HUDEP-2 (cell line): ENCODE results near the gene TBX5.

ENCODE experiments used
- DNase-seq, 76 experiments: peaks; one replicate each; lab custom pipeline; 2025; ENCODE audit not compliant: unreplicated experiment in 76 of 76; lab: John Stamatoyannopoulos, UW

The TBX5 gene

DNA sequence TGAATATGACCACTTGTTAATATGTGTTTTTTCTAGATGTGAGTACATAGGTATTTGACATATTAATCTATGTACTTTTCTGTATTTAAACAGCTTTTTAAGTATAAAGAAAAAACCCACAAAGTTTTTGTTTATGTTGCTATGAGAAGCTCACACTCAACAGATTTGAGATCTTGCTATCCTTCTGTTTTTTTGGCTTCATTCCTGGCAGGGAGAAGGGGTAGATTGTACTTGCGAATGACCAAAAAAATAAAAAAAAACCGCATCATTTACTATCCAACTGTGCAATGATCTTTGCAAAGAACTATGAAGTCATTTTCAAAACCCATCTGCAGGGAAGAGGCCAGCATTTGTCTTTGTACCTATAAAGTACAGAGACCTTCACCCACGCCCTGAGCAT is 28.4 kb upstream of the TBX5 start:
- DNase-seq: no peak

DNA sequence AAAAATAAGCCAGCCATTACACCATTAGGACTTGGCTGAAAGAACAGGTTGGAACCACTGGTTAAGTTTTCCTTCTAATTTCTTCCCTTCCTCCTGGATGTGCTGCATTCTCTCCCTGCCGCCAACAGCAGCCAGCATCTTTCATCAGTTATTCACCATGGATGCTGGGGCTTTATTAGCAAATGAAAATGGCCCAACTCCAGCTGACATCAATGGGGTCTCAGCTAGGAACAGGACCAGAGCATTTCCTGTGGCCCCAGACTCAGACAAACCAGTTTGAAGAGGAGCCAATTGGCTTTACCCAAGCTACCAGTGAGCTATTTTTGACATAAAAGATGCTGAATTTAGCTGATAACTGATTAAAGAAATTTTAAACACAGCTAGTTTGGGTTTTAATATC is 26.0 kb upstream of the TBX5 start:
- no peak for DNase-seq

DNA sequence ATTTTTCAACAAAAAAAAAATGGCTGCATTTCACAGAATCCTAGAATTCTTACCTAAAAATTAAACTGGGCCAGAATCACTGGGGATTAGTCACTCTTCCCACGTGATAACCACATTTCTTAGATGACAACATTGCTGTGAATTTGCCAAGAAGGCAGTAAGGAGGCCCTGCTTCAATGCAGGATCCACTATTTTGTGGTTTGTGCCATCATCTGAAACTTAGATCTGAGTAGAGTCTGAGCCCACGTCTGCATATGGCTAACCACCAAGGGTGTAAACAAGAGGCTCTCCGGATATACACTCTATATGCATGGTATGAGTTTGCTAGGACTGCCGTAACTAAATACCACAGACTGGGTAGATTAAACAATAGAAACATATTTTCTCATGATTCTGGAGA is 24.4 kb upstream of the TBX5 start:
- no peak for DNase-seq

DNA sequence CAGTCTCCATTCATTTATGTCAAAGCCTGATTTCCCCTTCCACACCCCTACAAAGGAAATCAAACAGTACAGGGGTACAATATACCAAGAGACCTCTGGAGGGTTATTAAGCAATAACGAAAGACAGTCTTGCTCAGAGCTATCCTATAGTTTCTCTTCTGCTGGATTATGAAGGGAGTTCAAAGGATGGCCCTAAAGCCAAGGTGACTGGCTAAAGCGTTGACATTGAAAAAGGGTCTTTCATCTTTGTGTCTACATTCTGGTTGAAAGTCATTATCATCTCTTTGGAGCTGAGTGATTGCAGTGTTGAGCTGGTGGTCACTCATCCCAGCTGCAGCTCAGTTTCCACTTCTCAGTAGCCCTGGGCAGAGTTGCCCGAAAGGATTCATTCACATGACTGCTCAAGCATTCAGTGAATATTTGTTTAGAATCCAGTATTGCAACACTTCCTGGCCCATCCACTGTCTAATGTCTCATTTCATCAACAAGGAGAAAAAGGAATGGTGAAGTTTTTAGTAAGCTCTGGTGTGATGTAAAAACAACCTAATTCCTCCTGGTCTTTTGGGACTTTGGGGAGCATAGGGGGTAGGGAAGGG is 19.2 kb upstream of the TBX5 start:
- DNase-seq: no peak

DNA sequence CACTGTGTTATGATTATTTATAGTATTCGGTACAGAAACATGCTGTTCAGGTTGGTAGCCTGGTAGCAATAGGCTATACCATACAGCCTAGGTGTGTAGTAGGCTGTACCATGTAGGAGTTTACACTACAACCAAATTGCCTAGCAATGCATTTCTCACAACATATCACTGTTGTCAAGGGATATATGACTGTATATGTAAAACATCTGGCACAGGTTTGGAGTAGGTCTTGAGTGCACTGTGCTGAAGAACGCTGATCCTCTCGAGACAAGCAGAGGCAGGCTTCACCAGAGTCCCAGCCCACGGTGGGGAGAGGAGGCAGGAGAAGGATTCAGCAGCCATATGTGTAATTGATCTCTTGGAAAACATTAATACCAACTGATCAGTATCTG is 15.0 kb upstream of the TBX5 start:
- no peak for DNase-seq

DNA sequence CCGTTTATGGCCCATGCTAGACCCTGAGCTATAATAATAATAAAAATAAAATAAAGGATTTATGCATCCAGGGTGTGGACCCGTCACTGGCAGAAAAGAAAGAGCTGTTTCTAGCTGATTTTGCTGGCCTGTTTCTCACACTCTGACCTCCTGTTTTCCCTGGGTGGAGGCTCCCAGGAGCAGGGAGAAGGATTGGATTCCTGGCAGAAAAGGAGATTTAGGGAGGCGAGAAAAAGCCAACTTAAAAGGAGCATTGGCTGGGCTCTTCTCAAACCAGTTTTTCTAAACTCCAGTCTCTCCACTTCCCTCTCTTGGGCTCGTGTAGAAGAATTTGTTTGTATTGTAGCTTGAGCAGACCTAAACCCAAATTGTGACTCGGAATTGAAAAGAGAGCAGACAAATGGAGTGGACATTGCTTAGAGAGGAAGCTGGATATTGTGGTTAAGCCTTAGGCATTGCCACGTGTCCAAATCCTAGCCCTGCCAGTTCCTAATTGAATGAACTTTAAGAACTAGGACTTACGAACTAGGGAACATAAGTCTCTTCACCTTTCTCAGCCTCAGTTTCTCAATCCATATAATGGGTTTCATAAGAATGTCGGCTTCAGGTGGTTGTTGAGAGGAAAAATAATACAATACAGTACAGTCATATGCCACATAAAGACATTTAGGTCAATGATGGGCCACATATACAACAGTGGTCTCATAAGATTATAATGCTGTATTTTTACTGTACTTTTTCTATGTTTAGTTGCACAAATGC is 14.4 kb upstream of the TBX5 start:
- DNase-seq: no peak

DNA sequence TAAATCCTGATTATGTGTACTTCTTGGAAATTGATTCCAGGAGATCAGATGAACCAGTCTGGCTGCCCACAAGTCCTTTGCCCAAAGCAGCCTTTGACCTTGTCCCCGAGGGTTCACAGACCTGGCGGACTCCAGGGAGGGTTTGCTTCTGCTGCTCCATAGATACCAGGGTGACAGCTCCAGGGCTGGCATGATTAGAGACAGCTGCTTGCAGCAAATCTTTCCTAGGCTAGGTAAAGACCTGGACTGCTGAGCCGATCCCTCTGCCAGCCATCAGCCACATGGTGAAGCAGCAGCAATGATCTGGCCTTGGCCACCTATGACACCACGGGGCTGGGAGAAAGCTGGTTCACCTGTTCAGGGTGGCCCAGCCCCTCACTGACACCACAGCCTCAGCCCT is 10.1 kb upstream of the TBX5 start:
- DNase-seq: no peak

DNA sequence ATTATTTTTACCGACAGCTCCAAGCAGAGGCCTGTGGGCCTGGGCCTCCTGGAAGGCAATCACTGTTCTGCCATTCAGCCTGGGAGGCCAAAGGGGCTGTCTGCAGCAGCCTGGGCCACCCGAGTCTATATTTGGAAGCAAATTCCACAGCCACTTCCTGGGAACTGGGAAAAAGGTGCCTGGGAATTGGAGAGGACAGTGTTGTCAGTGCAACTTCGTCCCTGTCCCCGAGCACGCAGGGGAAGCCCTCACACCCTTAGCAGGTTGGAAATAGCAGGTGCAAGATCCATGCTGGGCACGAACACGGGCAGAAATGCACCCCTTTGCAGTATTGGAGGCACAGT is 9.6 kb upstream of the TBX5 start:
- DNase-seq: no peak

DNA sequence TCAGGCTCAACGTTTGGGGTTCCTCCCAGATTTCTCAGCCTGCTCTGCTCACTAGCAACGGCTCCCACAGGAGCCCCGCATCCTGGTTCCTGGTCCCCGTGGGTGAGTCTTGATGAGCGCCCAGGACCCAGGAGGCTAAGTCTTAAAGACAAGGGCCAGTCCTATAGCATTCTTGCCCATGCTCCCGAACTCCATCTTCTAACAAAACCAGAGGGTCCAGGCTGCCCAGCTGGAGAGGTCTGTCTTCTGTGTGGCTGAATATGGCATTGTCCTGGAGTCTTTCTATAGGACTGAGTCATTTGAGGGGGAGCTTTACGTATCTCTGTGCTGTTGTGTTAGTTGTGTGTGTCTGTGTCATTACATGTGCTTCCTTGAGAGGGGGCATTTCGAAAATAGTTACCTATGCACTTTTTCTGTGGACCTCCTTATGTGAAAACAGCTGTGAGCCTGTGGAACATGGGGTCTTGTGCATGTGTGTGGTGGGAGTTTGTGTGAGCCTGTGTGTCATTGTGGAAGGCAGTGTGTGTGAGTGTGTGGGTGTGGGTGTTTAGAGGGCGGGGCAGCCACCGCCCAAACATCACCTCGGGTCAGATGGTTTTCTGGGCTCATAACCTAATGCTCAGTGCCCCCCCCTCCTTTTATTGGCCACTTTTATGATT is 9.1 kb upstream of the TBX5 start:
- DNase-seq: no peak

DNA sequence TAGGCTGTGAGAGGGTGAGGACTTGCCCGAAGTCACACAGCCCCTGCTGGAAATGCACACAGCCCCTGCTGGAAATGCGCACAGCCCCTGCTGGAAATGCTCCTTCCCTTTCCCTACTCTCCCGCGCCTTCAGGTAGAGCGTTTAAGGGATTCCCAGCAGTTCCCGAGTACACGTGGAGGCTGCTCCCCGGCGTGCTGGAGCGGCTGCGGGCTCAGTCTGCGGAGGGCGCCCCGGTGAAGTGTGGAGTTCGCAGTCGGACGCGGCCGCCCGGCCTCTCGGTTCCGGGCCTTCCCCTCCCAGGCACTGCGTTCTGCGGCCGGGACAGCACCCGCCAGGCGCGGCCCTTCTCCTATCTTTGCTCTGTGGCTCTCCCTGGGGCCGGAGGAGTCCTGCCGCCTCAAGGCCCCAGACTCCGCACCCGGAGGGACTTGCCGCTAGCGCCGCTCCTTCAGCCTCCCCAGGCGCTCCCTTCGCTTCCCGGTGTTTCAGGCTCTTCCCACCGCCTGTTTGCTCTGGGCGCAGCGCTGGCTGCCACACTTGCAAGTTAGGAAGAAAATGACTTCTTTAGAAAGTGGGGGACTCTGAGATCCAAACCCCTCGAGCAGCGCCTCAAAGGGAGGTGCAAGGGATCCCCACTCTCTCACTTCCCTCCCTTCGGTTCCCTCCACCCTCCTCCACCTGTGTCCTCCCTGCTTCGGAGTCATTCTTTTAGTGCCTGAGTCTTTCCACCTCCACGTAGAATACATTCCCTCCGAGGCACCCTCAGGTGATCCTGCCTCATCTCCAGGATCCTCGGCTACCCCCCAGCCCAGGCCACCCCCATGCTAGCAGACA is 8.3 kb upstream of the TBX5 start:
- DNase-seq: no peak

DNA sequence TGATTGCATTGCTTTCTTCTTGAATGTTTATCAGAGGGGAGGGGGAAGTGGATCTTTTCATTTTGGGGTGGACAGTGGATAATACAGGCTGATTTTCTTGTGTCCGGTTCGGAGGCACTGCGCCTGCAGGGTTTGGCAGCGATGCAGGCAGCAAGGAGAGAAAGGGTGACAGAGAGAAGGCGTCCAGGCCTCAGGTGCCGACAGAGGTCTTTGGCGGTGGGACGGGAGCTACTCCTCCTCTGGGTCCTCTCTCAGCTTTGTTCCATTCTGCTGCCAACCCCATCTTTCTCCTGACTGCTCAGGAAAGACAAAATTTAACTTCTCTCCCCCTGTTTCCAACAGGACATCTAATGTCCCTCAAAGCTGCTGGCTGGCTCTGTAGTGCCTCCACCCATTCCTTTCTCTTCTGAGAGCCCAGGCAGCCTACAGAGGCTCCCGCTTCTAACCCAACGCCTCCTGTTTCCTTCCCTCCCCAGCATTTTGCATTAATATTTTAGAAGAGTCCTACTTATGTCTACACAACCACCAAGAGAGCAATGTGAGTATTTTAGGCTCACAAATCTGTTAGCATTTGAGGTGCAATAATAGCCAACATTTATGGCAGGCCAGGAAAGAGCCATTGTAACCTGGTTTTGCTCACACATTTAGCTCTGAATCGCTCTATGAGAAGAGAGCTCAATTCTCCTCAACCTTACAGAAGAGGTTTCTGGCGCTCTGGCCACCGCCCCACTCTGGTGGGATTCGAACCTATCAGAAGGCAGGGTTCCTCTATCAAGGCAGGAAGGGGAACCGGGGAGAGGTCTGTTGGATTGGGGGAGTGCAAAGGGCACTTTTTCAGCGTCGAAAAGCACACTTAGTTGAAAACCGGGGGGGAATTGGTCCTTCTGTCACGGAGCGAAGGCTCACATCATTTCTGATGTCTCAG is 7.1 kb upstream of the TBX5 start:
- DNase-seq: no peak

DNA sequence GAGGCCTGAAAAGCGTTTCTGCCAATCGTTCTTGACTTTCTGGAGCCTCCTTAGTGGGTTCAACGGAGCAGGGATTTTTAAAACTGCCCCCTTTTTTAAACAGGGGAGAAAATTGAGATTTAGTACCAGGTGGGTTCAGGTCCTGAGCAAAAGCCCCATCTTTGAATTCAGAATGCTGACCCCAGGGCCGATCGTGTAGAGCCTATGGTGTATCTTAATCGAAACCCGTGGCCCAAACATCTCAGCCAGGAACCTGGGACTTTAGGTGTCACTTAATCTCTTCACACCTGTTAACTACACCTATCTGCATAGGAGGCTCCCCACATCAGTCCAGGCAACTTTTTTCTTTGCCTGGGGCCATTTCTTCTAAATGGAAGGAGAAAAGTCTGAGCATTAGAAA is 6.4 kb upstream of the TBX5 start:
- DNase-seq: no peak

DNA sequence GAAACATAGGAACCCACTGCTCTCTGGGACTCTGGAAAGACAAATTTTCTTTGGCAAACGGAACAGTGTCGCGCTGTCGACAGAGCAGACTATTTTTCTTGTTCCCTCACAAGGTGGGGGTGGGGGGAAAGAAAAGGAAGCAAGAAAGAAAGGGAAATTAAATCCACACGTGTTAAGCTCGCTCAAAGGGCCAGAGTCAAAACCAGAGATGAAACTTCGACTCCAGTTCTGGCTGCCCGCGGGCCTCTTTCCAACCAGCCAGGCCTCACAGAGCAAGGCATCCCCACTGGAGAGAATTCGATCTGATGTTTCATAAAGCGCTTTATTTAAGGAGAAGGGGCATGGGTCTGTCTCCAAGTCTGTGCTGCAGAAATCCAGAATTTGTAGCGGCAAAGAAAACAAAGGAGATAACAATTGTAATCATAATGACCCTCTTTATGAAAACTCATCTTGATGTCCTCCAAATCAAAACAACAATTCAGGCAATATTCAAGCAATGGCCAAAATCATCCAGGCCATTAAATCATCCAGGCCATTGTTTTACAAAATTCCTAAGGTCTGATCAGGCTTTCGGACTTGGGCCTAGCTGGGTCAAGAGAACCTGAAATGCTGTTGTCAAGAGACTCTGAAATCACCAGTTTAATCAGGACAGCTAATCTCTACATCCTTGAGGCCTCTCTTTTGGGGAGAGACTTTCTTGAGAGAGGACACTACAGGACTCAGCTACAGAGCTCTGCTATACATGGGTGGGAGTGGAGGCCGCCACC is 5.3 kb upstream of the TBX5 start:
- no peak for DNase-seq

DNA sequence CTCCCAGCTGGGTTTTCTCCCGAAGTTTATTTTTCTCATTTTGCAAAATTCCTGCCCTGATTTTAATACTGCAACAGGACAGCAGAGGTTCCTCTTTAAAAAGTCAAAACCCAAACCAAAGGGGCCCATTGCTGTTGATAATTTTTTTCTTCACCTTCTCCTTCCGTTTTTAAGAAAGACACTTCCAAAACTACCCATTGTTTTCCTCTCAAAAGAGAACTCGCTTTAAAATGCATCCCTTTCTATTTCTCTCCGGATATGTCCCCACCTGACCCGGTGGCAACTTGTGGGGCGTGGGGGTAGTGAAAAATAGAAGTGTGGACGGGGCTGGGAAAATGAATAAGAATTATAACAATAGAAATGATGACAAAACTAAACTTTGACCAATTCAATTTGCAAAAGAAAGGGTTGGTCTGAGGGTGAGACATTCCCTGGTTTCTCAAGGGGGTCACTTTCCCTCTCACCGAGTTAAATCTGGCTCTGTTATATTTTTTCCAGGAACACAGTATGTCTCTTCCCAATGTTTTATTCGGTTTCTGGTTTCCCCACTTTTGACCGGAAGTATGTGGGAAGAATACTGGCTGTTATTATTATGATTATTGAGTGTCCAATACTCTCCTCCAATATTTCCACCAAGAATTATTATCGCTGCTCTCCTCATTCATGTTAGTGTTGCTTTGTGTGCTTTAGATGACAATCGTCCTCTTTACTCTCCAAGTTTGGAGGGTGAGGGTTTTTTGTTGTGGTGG is 4.1 kb upstream of the TBX5 start:
- no peak for DNase-seq

DNA sequence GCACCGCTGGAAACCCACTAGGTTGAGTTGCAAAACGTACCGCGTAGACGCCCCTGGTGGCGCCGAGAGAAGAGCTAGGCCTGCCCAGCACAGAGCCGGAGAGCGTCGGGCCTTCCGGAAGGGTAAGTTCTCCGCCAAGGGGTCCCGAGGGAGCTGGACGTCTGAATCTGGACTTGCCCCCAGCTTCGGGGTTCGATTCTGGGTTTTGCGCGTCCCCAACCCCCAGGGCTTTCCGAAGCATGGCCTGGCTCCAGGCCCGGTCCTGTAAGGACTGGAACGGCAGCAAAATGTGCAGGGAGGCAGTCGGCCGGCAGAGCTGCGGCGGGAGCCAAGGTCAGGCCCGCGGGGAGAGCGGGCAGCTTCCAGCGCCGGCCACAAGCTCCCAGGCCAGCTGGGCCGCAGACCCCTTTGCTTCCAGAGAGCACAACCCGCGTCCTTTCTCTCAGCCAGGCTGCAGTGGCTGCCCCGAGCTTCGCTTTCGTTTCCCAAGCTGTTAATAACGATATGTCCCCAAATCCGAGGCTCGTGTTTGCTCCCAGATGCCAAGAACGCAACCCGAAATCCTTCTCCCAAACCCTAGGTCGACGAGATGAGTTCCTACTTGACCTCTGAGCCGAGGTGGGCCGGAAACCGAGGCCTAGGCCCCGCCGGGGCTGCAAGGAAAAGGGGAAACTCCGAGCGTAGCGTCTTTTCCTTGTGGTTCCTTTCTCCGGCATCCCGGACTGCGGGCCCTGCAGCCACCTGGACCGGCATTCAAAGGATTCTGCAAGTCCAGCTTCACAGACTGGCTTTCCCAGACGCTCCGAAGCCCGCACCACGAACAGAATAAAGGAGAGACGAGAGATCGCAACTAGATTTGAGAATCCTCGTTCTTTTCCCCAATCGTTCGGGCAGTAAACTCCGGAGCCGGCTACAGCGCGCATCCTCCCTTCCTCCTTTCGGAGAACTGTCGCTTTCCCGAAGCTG is 3.2 kb upstream of the TBX5 start:
- DNase-seq: no peak

DNA sequence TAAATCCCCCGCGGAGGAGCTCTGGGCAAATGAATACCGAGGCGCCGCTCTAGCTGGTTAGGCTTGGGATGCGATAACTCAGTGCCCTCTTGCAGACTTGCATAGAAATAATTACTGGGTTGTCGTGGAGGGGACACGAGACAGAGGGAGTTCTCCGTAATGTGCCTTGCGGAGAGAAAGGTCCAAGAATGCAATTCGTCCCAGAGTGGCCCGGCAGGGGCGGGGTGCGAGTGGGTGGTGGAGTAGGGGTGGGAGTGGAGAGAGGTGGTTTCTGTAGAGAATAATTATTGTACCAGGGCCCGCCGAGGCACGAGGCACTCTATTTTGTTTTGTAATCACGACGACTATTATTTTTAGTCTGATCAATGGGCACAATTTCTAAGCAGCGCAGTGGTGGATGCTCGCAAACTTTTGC is 2.5 kb upstream of the TBX5 start:
- no peak for DNase-seq

DNA sequence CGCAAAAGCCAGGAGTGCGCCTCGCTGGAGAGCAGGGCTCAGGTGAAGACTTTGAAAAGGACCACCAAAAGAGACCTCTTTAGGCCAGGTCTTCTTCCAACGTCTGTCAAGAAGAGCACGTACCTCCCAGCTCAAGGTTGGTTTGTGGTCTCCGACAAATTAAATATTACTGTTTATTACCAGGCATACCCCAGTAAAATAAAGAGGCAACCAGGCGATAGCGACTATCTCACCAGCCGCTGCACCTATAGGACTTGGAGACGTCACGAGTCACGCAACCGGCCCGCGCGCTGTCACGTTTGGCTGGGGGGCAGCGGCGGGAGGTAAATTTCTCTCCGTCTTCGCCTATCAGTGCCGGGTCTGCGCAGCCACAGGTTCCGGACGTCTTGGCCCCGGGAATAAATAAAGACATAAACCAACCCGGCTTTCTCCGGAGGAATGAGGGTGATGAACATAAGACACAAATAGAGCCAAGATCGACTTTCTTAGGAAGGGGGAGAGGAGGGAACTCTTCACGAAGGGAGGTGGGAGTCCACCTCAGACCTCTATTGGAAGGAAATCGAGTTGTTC is 2.0 kb upstream of the TBX5 start:
- DNase-seq: no peak
